ENCODE data around the gene HPD.

Gene HPD

DNA sequence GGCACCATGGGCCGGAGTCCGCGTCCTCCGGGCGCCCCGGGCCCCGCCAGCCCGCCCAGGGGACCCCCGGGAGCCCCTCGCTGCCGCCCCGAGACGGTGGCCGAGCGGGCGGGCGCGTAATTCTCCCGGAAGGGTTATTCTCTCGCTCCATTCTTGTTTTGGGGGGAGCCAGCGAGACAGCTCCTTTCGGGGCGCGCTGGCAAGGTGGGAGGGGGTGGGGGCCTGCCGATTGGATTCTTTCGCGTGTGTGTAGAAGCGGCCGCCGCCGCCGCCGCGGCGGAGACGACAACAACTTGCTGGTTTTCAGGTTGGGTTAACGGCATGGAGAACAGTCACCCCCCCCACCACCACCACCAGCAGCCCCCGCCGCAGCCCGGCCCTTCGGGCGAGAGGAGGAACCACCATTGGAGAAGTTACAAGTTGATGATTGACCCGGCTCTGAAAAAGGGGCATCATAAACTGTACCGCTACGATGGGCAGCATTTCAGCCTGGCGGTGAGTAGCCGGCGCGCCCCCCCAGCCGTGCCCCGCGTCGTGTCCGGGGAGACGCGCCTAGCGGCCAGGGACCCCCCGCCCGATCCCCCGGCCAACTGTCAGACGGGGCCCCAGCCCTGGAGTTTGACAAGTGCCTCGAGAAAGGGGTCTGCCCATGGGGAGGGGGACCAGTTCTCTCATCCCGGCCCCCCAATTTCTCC, 54.1 kb downstream of the HPD start:
- Histone ChIP-seq H3K4me3 (ENCODE audit: low read length in 2 of 2) (peak overlapping the region; percentile 56 to 83), H3K18ac (ENCODE audit: low read length) (peak overlapping the region; percentile 96), H4K91ac (ENCODE audit: low read depth, low read length, poor library complexity) (no peak overlapping the region), H3K79me1 (ENCODE audit: low read depth, low read length) (peaks cover 11% of the 10 kb centered on the region), H2BK12ac (ENCODE audit: low read length) (no peak overlapping the region), H3K27me3 (ENCODE audit: control insufficient read depth in 3 of 3, insufficient read depth in 3 of 3, low read depth in 1 of 3, low read length in 3 of 3) (no peaks in the 10 kb centered on the region), H4K8ac (ENCODE audit: low read depth, low read length) (no peak overlapping the region), H2BK15ac (ENCODE audit: low read length) (peak overlapping the region; percentile 33), H3K9me3 (replicated peaks in 1 of 2; ENCODE audit: control insufficient read depth in 2 of 2, insufficient read depth in 1 of 2, low read depth in 1 of 2, low read length in 2 of 2) (no peaks in the 10 kb centered on the region), H3K4me1 (ENCODE audit: control insufficient read depth in 2 of 2, insufficient read depth in 1 of 2, low read depth in 1 of 2, low read length in 2 of 2) (peaks cover 8 to 19% of the 10 kb centered on the region in 2 donors), H3K4me2 (ENCODE audit: insufficient read depth, low read length, poor library complexity, severe bottlenecking) (peak overlapping the region; percentile 98), H2BK120ac (ENCODE audit: low read depth, low read length) (no peak overlapping the region), H3K14ac (ENCODE audit: low read length) (peak overlapping the region; percentile 99), H3K9ac (ENCODE audit: low read depth, low read length, poor library complexity) (peak overlapping the region; percentile 90), H2BK5ac (ENCODE audit: low read length) (peak overlapping the region; percentile 80), H3K4ac (ENCODE audit: low read length) (no peak overlapping the region), H2AFZ (ENCODE audit: low read length) (peak overlapping the region; percentile 72), H3K23ac (ENCODE audit: low read depth, low read length, poor library complexity) (no peak overlapping the region), H2AK5ac (ENCODE audit: low read depth, low read length) (peak overlapping the region; percentile 46), H3K27ac (replicated peaks; ENCODE audit: low read length) (peak overlapping the region; percentile 98), H3K36me3 (replicated peaks in 1 of 2; ENCODE audit: control insufficient read depth in 2 of 2, insufficient read depth in 2 of 2, low read length in 2 of 2) (peaks cover 19 to 42% of the 10 kb centered on the region in 2 donors)
- DNase-seq (ENCODE audit: low spot score), result no peak
- no CpG with 5 or more reads among the region's 63 CpGs for WGBS, 2 donors (ENCODE audit: extremely low coverage in 2 of 2, insufficient read length in 2 of 2, insufficient replicate concordance in 1 of 2)

DNA sequence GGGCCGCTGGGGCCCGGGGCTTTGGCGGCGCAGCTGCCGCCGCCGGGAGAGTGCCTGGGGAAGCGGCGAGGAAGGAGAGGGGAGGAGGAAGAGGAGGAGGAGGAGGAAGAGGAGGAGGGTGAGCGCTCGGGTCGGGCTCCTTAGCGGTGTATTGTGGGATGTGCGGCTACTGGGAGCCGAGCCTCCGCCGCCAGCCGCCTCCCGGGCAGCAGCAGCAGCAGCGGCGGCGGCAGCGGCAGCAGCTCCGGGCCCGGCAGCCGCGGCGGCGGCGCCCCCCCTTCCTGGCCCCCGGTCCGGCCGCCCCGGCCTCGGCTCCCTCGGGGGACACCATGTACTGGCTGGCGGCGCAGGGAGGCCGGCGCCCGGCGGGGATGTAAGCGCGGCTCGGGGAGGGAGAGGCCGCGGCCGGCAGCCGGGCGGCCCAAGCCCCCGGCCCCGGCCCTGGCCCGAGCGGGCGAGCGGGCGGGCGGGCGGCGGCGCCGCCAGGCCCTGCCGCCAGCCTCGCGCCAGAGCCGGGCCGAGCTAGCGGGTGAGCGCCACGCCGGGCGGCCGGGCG, 54.7 kb downstream of the HPD start, which contains the start of gene SETD1B:
TSS of gene SETD1B (plus strand) at position 149 of the 556 bp plus-strand sequence. CDS start 729 bp downstream, outside the sequence.
- Histone ChIP-seq H2AK5ac (ENCODE audit: low read depth, low read length) (peak within 1 kb of the TSS; percentile 94), H3K9me3 (replicated peaks in 1 of 2; ENCODE audit: control insufficient read depth in 2 of 2, insufficient read depth in 1 of 2, low read depth in 1 of 2, low read length in 2 of 2) (no peaks in the 10 kb centered on the region), H2AFZ (ENCODE audit: low read length) (peak within 1 kb of the TSS; percentile 86), H3K4me3 (ENCODE audit: low read length in 2 of 2) (peak within 1 kb of the TSS; percentile 56 to 83), H2BK120ac (ENCODE audit: low read depth, low read length) (peak within 1 kb of the TSS; percentile 99), H3K36me3 (replicated peaks in 1 of 2; ENCODE audit: control insufficient read depth in 2 of 2, insufficient read depth in 2 of 2, low read length in 2 of 2) (peaks cover 16 to 41% of the 10 kb centered on the region in 2 donors), H4K91ac (ENCODE audit: low read depth, low read length, poor library complexity) (no peak within 1 kb of the TSS), H3K79me1 (ENCODE audit: low read depth, low read length) (peaks cover 14% of the 10 kb centered on the region), H3K4me2 (ENCODE audit: insufficient read depth, low read length, poor library complexity, severe bottlenecking) (peak within 1 kb of the TSS; percentile 98), H2BK15ac (ENCODE audit: low read length) (peak within 1 kb of the TSS; percentile 33), H2BK5ac (ENCODE audit: low read length) (peak within 1 kb of the TSS; percentile 80), H3K27me3 (ENCODE audit: control insufficient read depth in 3 of 3, insufficient read depth in 3 of 3, low read depth in 1 of 3, low read length in 3 of 3) (no peaks in the 10 kb centered on the region), H3K4ac (ENCODE audit: low read length) (peak within 1 kb of the TSS; percentile 84), H3K4me1 (ENCODE audit: control insufficient read depth in 2 of 2, insufficient read depth in 1 of 2, low read depth in 1 of 2, low read length in 2 of 2) (peaks cover 12 to 24% of the 10 kb centered on the region in 2 donors), H3K18ac (ENCODE audit: low read length) (peak within 1 kb of the TSS; percentile 97), H3K27ac (replicated peaks; ENCODE audit: low read length) (peak within 1 kb of the TSS; percentile 98), H2BK12ac (ENCODE audit: low read length) (no peak within 1 kb of the TSS), H3K14ac (ENCODE audit: low read length) (peak within 1 kb of the TSS; percentile 99), H3K9ac (ENCODE audit: low read depth, low read length, poor library complexity) (peak within 1 kb of the TSS; percentile 90), H3K23ac (ENCODE audit: low read depth, low read length, poor library complexity) (peak within 1 kb of the TSS; percentile 85), H4K8ac (ENCODE audit: low read depth, low read length) (no peak within 1 kb of the TSS)
- WGBS, 2 donors (ENCODE audit: extremely low coverage in 2 of 2, insufficient read length in 2 of 2, insufficient replicate concordance in 1 of 2), result no CpG with 5 or more reads among the region's 74 CpGs
- DNase-seq (ENCODE audit: low spot score), result no peak

DNA sequence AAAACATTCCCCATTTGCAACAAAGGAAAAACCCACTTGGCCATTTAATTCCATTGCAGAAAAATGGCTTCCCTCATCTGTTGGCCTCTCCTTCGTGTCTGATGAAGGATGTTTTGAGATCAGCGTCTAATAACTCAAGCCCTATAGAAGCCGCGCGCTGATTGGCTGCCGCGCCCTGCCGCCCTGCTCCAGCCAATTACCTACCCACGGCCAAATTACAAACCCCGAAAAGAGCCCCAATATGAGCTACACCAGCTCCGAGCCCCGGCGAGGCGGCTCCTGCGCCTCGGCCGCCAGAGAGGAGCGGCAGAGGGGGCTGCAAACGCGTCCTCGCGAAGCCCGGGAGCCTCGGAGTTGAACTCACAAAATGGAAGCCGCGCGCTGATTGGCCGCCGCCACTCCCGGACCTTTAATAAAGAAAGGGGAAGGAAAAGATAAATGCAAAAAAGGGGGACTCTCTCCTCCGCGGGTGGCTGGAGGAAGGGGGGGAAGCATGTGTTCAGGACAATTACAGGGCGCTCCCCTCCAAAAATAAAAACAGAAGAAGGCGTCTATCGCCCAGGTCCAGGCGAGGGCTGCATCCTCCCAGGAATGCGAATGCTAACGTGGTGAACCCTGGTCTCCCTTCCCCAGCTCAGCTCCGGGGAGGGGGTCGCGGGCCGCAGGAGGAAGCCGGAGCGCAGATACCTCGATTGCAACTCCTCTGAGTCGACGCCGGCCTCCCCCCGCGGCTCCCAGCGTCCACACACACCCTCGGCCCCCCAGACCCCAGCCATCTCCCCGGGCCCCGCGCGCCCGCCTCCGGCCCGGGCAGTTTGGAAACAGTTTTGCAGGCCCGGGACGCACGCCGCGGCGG, 55.6 kb downstream of the HPD start:
- Histone ChIP-seq H2BK12ac (ENCODE audit: low read length) (no peak overlapping the region), H3K4me2 (ENCODE audit: insufficient read depth, low read length, poor library complexity, severe bottlenecking) (peak overlapping the region; percentile 98), H4K91ac (ENCODE audit: low read depth, low read length, poor library complexity) (no peak overlapping the region), H2BK120ac (ENCODE audit: low read depth, low read length) (peak overlapping the region; percentile 99), H3K27ac (replicated peaks; ENCODE audit: low read length) (peak overlapping the region; percentile 98), H3K36me3 (replicated peaks in 1 of 2; ENCODE audit: control insufficient read depth in 2 of 2, insufficient read depth in 2 of 2, low read length in 2 of 2) (peaks cover 15 to 41% of the 10 kb centered on the region in 2 donors), H2AFZ (ENCODE audit: low read length) (peak overlapping the region; percentile 86), H3K27me3 (ENCODE audit: control insufficient read depth in 3 of 3, insufficient read depth in 3 of 3, low read depth in 1 of 3, low read length in 3 of 3) (no peaks in the 10 kb centered on the region), H3K9me3 (replicated peaks in 1 of 2; ENCODE audit: control insufficient read depth in 2 of 2, insufficient read depth in 1 of 2, low read depth in 1 of 2, low read length in 2 of 2) (no peaks in the 10 kb centered on the region), H3K9ac (ENCODE audit: low read depth, low read length, poor library complexity) (peak overlapping the region; percentile 90), H4K8ac (ENCODE audit: low read depth, low read length) (no peak overlapping the region), H3K4ac (ENCODE audit: low read length) (peak overlapping the region; percentile 84), H2BK15ac (ENCODE audit: low read length) (no peak overlapping the region), H3K18ac (ENCODE audit: low read length) (peak overlapping the region; percentile 97), H3K4me3 (ENCODE audit: low read length in 2 of 2) (peak overlapping the region; percentile 56 to 83), H3K23ac (ENCODE audit: low read depth, low read length, poor library complexity) (peak overlapping the region; percentile 57), H2AK5ac (ENCODE audit: low read depth, low read length) (peak overlapping the region; percentile 94), H2BK5ac (ENCODE audit: low read length) (peak overlapping the region; percentile 80), H3K4me1 (ENCODE audit: control insufficient read depth in 2 of 2, insufficient read depth in 1 of 2, low read depth in 1 of 2, low read length in 2 of 2) (peaks cover 20 to 33% of the 10 kb centered on the region in 2 donors), H3K79me1 (ENCODE audit: low read depth, low read length) (peaks cover 21% of the 10 kb centered on the region), H3K14ac (ENCODE audit: low read length) (no peak overlapping the region)
- WGBS, 2 donors (ENCODE audit: extremely low coverage in 2 of 2, insufficient read length in 2 of 2, insufficient replicate concordance in 1 of 2), result no CpG with 5 or more reads among the region's 65 CpGs
- peak; percentile 89 for DNase-seq (ENCODE audit: low spot score)
